ENCODE results near the gene TCP11.

The TCP11 gene

DNA sequence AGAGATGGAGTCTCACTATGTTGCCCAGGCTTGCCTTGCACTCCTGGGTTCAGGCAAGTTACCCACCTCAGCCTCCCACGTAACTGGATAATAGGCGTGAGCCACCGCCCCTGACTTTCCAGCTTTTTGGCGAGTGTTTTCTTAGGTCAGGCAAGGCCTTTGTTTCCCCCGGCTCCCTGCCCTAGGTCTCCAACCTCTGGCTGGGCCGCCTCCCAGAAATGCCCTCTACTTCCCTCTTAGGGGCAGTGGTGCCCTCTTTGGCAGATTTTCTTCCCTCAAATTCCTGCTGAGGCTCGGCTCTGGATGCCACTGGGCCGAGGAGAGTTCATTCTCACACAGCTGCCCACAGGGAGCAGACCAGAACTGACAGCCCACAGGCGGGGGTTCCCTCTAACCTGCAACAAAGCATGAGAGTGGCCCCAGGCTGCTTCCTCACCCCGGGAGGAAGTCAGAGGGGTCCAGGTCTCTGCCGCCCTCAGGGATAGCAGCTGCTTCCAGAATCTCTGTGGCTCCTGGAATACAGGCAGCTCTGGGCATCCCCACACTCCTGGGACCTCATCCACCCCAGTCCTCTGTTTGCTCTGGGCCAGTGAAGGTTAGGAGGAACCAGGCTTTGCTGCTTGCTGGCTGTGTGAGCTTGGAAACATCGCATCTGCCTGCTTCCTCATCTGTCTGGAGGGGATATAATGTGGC is 56.5 kb downstream of the TCP11 start:
- H4K20me1 ChIP-seq (ENCODE audit: insufficient read depth), result no peaks in the 10 kb centered on the region
- no peaks in the 10 kb centered on the region for H3K27me3 ChIP-seq (ENCODE audit: insufficient read depth, low read depth)
- H3K79me2 ChIP-seq (ENCODE audit: insufficient read depth, low read depth), result no peaks in the 10 kb centered on the region
- no peak overlapping the region for H2AFZ ChIP-seq (ENCODE audit: low read depth)
- no peak for TF ChIP-seq CTCF (conservative IDR thresholded peaks at IDR 0.05; ENCODE audit: low read depth, low read length)
- no peaks in the 10 kb centered on the region for H3K36me3 ChIP-seq (ENCODE audit: insufficient read depth)
- no peak overlapping the region for H3K4me3 ChIP-seq (IDR thresholded peaks at IDR 0.05; ENCODE audit: insufficient read depth, low read depth, low read length)
- peaks cover 12% of the 10 kb centered on the region for H3K4me1 ChIP-seq (ENCODE audit: low read depth, poor library complexity, severe bottlenecking)
- H3K27ac ChIP-seq, result no peak overlapping the region
- no peak overlapping the region for H3K9ac ChIP-seq
- no peak overlapping the region for H3K4me2 ChIP-seq

DNA sequence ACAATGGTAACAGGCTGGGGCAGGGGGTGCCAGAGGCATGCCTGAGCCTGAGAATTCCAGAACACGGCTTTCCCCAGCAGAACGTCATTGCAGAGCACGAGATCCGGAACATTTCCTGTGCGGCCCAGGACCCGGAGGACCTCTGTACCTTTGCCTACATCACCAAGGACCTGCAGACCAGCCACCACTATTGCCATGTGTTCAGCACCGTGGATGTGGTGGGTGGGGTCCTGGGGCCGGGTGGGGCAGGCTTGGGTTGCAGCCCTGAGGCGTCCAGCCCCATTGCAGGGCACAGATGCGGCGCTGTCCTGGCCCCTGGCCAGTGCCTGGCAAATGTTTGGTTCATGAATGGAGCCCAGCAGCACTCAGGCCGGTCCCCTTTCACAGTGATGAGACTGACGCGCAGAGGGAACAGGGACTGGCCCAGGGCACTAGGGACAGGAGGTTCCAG is 57.1 kb downstream of the TCP11 start:
- no peak for TF ChIP-seq CTCF (conservative IDR thresholded peaks at IDR 0.05; ENCODE audit: low read depth, low read length)
- no peak overlapping the region for H3K9ac ChIP-seq
- no peaks in the 10 kb centered on the region for H3K27me3 ChIP-seq (ENCODE audit: insufficient read depth, low read depth)
- no peaks in the 10 kb centered on the region for H3K79me2 ChIP-seq (ENCODE audit: insufficient read depth, low read depth)
- H3K27ac ChIP-seq, result no peak overlapping the region
- H3K36me3 ChIP-seq (ENCODE audit: insufficient read depth), result no peaks in the 10 kb centered on the region
- peaks cover 6% of the 10 kb centered on the region for H3K4me1 ChIP-seq (ENCODE audit: low read depth, poor library complexity, severe bottlenecking)
- no peak overlapping the region for H2AFZ ChIP-seq (ENCODE audit: low read depth)
- H3K4me2 ChIP-seq, result no peak overlapping the region
- H3K4me3 ChIP-seq (IDR thresholded peaks at IDR 0.05; ENCODE audit: insufficient read depth, low read depth, low read length), result no peak overlapping the region
- H4K20me1 ChIP-seq (ENCODE audit: insufficient read depth), result no peaks in the 10 kb centered on the region

DNA sequence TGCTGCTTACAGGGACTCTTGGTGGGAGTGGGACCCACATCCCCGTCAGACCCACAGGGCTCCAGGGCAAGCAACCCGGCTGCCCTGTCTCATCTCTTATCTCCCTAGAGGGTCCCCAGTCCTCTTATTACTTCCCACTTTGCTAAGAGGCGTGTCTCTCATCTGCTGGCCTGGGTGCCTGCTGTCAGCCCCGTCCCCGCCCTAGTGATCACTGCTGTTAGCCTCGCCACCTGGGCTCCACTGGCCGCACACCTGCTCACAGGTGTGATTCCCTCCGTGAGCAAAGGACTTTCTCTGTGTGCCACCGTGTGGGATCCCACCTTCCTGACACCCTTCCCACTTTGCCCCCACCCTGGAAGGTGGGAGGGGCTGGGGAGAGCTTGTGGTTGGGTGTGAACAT is 57.6 kb downstream of the TCP11 start:
- Histone ChIP-seq H2AFZ (ENCODE audit: low read depth) (no peak overlapping the region), H3K27ac (no peak overlapping the region), H3K27me3 (ENCODE audit: insufficient read depth, low read depth) (no peaks in the 10 kb centered on the region), H3K9ac (no peak overlapping the region), H3K36me3 (ENCODE audit: insufficient read depth) (no peaks in the 10 kb centered on the region), H4K20me1 (ENCODE audit: insufficient read depth) (no peaks in the 10 kb centered on the region), H3K4me1 (ENCODE audit: low read depth, poor library complexity, severe bottlenecking) (peaks cover under 1% of the 10 kb centered on the region), H3K4me3 (IDR thresholded peaks at IDR 0.05; ENCODE audit: insufficient read depth, low read depth, low read length) (no peak overlapping the region), H3K79me2 (ENCODE audit: insufficient read depth, low read depth) (no peaks in the 10 kb centered on the region), H3K4me2 (no peak overlapping the region)
- no peak for TF ChIP-seq CTCF (conservative IDR thresholded peaks at IDR 0.05; ENCODE audit: low read depth, low read length)

GRCh38 chr6:35082733-35083403 is 58.3 kb downstream of the TCP11 start:
- H3K4me2 ChIP-seq, result no peak overlapping the region
- no peak overlapping the region for H3K27ac ChIP-seq
- H3K36me3 ChIP-seq (ENCODE audit: insufficient read depth), result no peaks in the 10 kb centered on the region
- H3K27me3 ChIP-seq (ENCODE audit: insufficient read depth, low read depth), result no peaks in the 10 kb centered on the region
- H3K4me3 ChIP-seq (IDR thresholded peaks at IDR 0.05; ENCODE audit: insufficient read depth, low read depth, low read length), result no peak overlapping the region
- no peaks in the 10 kb centered on the region for H3K79me2 ChIP-seq (ENCODE audit: insufficient read depth, low read depth)
- no peak for TF ChIP-seq CTCF (conservative IDR thresholded peaks at IDR 0.05; ENCODE audit: low read depth, low read length)
- no peak overlapping the region for H2AFZ ChIP-seq (ENCODE audit: low read depth)
- H3K9ac ChIP-seq, result no peak overlapping the region
- H4K20me1 ChIP-seq (ENCODE audit: insufficient read depth), result no peaks in the 10 kb centered on the region
- no peaks in the 10 kb centered on the region for H3K4me1 ChIP-seq (ENCODE audit: low read depth, poor library complexity, severe bottlenecking)

All from KMS-11 (cell line).